Peyer's patch (tissue), 4 donors: Measurements from ENCODE around the gene ATP2B1.

Experiments used
- CTCF ChIP-seq, 6 experiments: fragments of 450-650 bp in 4 of 6; fragments of 200-600 bp in 2 of 6; sonication (generic) in 1 of 6; IDR thresholded peaks; one replicate each; pipeline ENCODE4 v1.5.1; 2017 to 2019; ENCODE audit warnings: antibody characterized with exemption in 6 of 6, mild to moderate bottlenecking in 3 of 6, moderate library complexity in 1 of 6
- POLR2A ChIP-seq, 2 donors: fragments of 450-650 bp; IDR thresholded peaks; one replicate each; pipeline ENCODE4 v1.5.1; 2017; ENCODE audit warnings: antibody characterized with exemption in 2 of 2, mild to moderate bottlenecking in 2 of 2, moderate library complexity in 2 of 2

- no peak for TF ChIP-seq CTCF (IDR thresholded peaks at IDR 0.05)
- TF ChIP-seq POLR2A (IDR thresholded peaks at IDR 0.05), result no peak
These were observed 46.8 kb downstream of the ATP2B1 start for GRCh38 chr12:89661706-89662330.
